ENCODE measurements around the gene MAP2.
A peak's percentile ranks its signal among the peaks of the same experiment; 100 is the strongest.

The MAP2 gene

DNA sequence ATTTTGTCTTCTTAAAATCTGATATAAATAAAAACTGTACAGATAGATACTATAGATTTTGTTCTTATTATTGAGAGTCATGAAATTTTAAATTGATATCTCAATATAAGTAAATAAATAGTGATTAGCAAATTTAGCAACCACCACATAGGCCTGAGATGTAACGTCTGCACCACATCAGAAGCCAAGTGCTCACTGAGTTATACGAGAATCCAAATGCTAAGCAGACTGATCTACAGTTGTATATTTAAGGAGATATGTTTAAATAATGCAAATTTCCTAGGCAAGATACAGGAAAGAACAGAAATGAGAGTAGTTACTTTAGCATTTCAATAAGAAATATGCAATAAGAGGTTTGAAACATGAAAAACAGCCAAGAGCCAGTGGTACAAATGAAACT lies 262.6 kb downstream of the MAP2 start:
- TF ChIP-seq POLR2A (IDR thresholded peaks at IDR 0.05; ENCODE audit: low read depth, low read length): no peak
- TF ChIP-seq PAX5 (IDR thresholded peaks at IDR 0.05; ENCODE audit: insufficient read depth, low read length, severe bottlenecking): no peak
- TF ChIP-seq TAF1 (IDR thresholded peaks at IDR 0.05; ENCODE audit: low read depth, low read length): no peak
- no peak for TF ChIP-seq POLR2AphosphoS5 (IDR thresholded peaks at IDR 0.05; ENCODE audit: low read depth, low read length)
- TF ChIP-seq POU2F2 (IDR thresholded peaks at IDR 0.05; ENCODE audit: low read depth, low read length): no peak
- no peak for TF ChIP-seq SPI1 (IDR thresholded peaks at IDR 0.05; ENCODE audit: low read depth, low read length)
- FAIRE-seq (no peak), DNase-seq (ENCODE audit: insufficient read length, low spot score) (no peak)

DNA sequence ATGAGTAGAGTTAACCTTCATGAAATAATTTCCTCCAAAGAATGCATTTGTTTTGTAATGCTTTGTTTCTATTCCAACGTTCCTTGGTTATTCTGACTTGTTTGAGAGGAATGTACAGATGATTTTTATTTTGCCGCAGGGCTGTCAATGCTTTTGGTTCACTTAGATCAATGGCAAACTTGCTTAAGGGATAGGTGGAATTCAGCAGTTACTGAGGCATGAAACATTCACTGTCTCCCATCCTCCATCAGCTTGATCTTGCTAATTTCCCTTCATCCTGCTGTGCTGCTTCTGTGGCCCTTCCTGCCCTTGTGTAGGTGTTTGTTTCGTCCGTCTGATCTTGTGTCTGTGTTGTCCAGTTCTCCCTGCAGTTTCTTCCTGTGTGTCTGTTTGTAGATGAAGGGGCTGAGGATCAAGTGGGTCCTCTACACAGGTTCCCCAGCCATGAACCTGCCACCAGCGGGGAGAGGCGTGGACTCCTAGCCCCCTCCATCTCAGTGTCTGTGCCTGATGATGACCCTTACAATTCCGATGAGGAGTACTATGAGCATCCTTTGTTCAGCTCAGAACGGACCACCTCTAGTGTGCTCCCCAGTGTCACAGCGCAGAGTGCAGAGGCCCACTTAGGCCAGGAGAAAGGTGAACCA lies 263.6 kb downstream of the MAP2 start:
- FAIRE-seq: no peak
- TF ChIP-seq POU2F2 (IDR thresholded peaks at IDR 0.05; ENCODE audit: low read depth, low read length) (no peak), POLR2A (IDR thresholded peaks at IDR 0.05; ENCODE audit: low read depth, low read length) (no peak), SPI1 (IDR thresholded peaks at IDR 0.05; ENCODE audit: low read depth, low read length) (no peak), PAX5 (IDR thresholded peaks at IDR 0.05; ENCODE audit: insufficient read depth, low read length, severe bottlenecking) (no peak), POLR2AphosphoS5 (IDR thresholded peaks at IDR 0.05; ENCODE audit: low read depth, low read length) (no peak), TAF1 (IDR thresholded peaks at IDR 0.05; ENCODE audit: low read depth, low read length) (no peak)
- no peak for DNase-seq (ENCODE audit: insufficient read length, low spot score)

- DNase-seq (ENCODE audit: insufficient read length, low spot score): no peak
- no peak for FAIRE-seq
- TF ChIP-seq POLR2AphosphoS5 (IDR thresholded peaks at IDR 0.05; ENCODE audit: low read depth, low read length): no peak
- no peak for TF ChIP-seq TAF1 (IDR thresholded peaks at IDR 0.05; ENCODE audit: low read depth, low read length)
- TF ChIP-seq POU2F2 (IDR thresholded peaks at IDR 0.05; ENCODE audit: low read depth, low read length): no peak
- no peak for TF ChIP-seq SPI1 (IDR thresholded peaks at IDR 0.05; ENCODE audit: low read depth, low read length)
- no peak for TF ChIP-seq PAX5 (IDR thresholded peaks at IDR 0.05; ENCODE audit: insufficient read depth, low read length, severe bottlenecking)
These were observed 264.5 kb downstream of the MAP2 start for GRCh38 chr2:209688385-209688784.

- DNase-seq (ENCODE audit: insufficient read length, low spot score): no peak
These were observed 266.3 kb downstream of the MAP2 start for GRCh38 chr2:209690029-209690754.

DNA sequence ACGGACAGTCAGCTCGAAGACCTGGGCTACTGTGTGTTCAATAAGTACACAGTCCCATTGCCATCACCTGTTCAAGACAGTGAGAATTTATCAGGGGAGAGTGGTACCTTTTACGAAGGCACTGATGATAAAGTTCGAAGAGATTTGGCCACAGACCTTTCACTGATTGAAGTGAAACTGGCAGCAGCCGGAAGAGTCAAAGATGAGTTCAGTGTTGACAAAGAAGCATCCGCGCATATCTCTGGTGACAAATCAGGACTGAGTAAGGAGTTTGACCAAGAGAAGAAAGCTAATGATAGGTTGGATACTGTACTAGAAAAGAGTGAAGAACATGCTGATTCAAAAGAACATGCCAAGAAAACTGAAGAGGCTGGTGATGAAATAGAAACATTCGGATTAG lies 270.9 kb downstream of the MAP2 start:
- no peak for FAIRE-seq
- TF ChIP-seq POU2F2 (IDR thresholded peaks at IDR 0.05; ENCODE audit: low read depth, low read length): no peak
- no peak for DNase-seq (ENCODE audit: insufficient read length, low spot score)

More at GRCh38 chr2:209690029-209690754, 266.3 kb downstream of the MAP2 start:
- FAIRE-seq: no peak
- TF ChIP-seq TAF1 (IDR thresholded peaks at IDR 0.05; ENCODE audit: low read depth, low read length): no peak
- no peak for TF ChIP-seq POU2F2 (IDR thresholded peaks at IDR 0.05; ENCODE audit: low read depth, low read length)
- no peak for TF ChIP-seq SPI1 (IDR thresholded peaks at IDR 0.05; ENCODE audit: low read depth, low read length)
- no peak for TF ChIP-seq POLR2A (IDR thresholded peaks at IDR 0.05; ENCODE audit: low read depth, low read length)
- no peak for TF ChIP-seq PAX5 (IDR thresholded peaks at IDR 0.05; ENCODE audit: insufficient read depth, low read length, severe bottlenecking)
- TF ChIP-seq POLR2AphosphoS5 (IDR thresholded peaks at IDR 0.05; ENCODE audit: low read depth, low read length): no peak

DNA sequence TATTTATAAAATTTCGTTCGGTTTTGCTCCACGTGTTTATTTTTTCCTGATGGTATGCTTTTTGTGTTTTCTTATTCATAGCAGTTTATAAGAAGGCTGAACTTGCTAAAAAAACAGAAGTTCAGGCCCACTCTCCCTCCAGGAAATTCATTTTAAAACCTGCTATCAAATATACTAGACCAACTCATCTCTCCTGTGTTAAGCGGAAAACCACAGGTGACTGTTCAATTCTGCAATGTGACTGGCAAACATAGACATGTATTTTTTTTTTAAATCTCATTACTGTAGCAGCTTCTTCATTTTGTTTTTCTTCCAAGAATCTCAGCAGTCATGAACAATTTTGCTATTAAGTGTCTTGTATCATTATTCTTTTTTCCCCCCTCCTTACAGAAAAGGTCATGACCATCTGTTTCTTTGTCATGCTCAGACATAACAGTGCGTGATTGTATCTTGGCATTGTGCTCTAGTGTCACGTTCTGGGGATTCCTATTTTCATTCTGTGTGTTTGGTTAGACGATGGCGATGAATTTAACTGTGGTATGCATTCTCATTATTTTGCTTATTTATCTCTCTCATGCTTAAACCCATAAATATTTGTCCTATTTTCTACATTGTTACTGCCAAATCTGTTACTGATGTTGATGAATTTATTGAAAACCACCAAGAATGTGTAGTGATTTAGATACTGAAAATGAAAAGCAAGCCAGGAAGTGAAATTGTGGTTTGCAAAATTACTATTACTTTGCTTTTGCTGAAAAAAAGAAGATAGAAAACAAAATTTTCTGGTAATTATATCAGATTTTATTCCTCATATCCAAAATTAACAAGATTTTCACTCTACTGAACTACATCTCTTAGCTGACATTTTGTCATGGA lies 273.2 kb downstream of the MAP2 start:
- TF ChIP-seq POU2F2 (IDR thresholded peaks at IDR 0.05; ENCODE audit: low read depth, low read length) (no peak), POLR2A (IDR thresholded peaks at IDR 0.05; ENCODE audit: low read depth, low read length) (no peak), SPI1 (IDR thresholded peaks at IDR 0.05; ENCODE audit: low read depth, low read length) (peak; percentile 83), PAX5 (IDR thresholded peaks at IDR 0.05; ENCODE audit: insufficient read depth, low read length, severe bottlenecking) (no peak), TAF1 (IDR thresholded peaks at IDR 0.05; ENCODE audit: low read depth, low read length) (no peak), POLR2AphosphoS5 (IDR thresholded peaks at IDR 0.05; ENCODE audit: low read depth, low read length) (no peak)
- DNase-seq (ENCODE audit: insufficient read length, low spot score) (no peak), FAIRE-seq (peak; percentile 82)

DNA sequence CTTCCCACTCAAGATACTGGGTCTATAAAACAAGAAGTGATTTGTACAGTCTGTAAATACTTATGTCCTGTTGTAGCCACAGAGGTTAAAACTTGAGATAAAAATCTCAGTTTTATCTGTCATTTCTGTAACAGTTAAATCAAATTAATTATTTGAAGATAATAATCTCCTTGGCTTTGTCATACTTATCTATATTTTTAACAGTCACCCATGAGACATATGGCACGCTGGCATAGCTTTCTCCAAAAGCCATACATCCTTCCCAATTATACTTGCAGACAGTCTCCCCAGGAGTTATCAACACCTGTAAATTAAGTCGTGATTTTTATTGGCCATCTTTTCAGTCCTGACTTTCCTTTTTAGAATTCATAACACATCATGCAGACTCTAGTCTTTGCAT lies 278.9 kb downstream of the MAP2 start:
- no peak for TF ChIP-seq TAF1 (IDR thresholded peaks at IDR 0.05; ENCODE audit: low read depth, low read length)
- TF ChIP-seq POU2F2 (IDR thresholded peaks at IDR 0.05; ENCODE audit: low read depth, low read length): no peak
- TF ChIP-seq SPI1 (IDR thresholded peaks at IDR 0.05; ENCODE audit: low read depth, low read length): no peak
- no peak for TF ChIP-seq PAX5 (IDR thresholded peaks at IDR 0.05; ENCODE audit: insufficient read depth, low read length, severe bottlenecking)
- TF ChIP-seq POLR2A (IDR thresholded peaks at IDR 0.05; ENCODE audit: low read depth, low read length): no peak
- no peak for TF ChIP-seq POLR2AphosphoS5 (IDR thresholded peaks at IDR 0.05; ENCODE audit: low read depth, low read length)
- DNase-seq (ENCODE audit: insufficient read length, low spot score) (no peak), FAIRE-seq (no peak)

- FAIRE-seq (no peak), DNase-seq (ENCODE audit: insufficient read length, low spot score) (no peak)
- TF ChIP-seq POU2F2 (IDR thresholded peaks at IDR 0.05; ENCODE audit: low read depth, low read length): no peak
- TF ChIP-seq SPI1 (IDR thresholded peaks at IDR 0.05; ENCODE audit: low read depth, low read length): no peak
- TF ChIP-seq PAX5 (IDR thresholded peaks at IDR 0.05; ENCODE audit: insufficient read depth, low read length, severe bottlenecking): no peak
- no peak for TF ChIP-seq POLR2AphosphoS5 (IDR thresholded peaks at IDR 0.05; ENCODE audit: low read depth, low read length)
- TF ChIP-seq POLR2A (IDR thresholded peaks at IDR 0.05; ENCODE audit: low read depth, low read length): no peak
- TF ChIP-seq TAF1 (IDR thresholded peaks at IDR 0.05; ENCODE audit: low read depth, low read length): no peak
These were observed 289.4 kb downstream of the MAP2 start for GRCh38 chr2:209713219-209713618.

GRCh38 chr2:209719034-209719433 lies 295.2 kb downstream of the MAP2 start:
- FAIRE-seq: no peak
- DNase-seq (ENCODE audit: insufficient read length, low spot score): no peak
- TF ChIP-seq POU2F2 (IDR thresholded peaks at IDR 0.05; ENCODE audit: low read depth, low read length): no peak
- TF ChIP-seq POLR2AphosphoS5 (IDR thresholded peaks at IDR 0.05; ENCODE audit: low read depth, low read length): no peak
- TF ChIP-seq SPI1 (IDR thresholded peaks at IDR 0.05; ENCODE audit: low read depth, low read length): no peak
- TF ChIP-seq PAX5 (IDR thresholded peaks at IDR 0.05; ENCODE audit: insufficient read depth, low read length, severe bottlenecking): no peak
- no peak for TF ChIP-seq POLR2A (IDR thresholded peaks at IDR 0.05; ENCODE audit: low read depth, low read length)
- TF ChIP-seq TAF1 (IDR thresholded peaks at IDR 0.05; ENCODE audit: low read depth, low read length): no peak

Data from GM12891 (cell line).